ENCODE data around the gene AEN. TPM values are rescaled to one million over a fixed set of nuclear protein-coding genes. Genes with fewer than 3 reads are reported as not detected.
A peak's percentile ranks its signal among the peaks of the same experiment; 100 is the strongest.

Gene AEN
- total RNA-seq, 4 donors from 2014 or later, result 16.1 to 19.2 (median 17.3) TPM

DNA sequence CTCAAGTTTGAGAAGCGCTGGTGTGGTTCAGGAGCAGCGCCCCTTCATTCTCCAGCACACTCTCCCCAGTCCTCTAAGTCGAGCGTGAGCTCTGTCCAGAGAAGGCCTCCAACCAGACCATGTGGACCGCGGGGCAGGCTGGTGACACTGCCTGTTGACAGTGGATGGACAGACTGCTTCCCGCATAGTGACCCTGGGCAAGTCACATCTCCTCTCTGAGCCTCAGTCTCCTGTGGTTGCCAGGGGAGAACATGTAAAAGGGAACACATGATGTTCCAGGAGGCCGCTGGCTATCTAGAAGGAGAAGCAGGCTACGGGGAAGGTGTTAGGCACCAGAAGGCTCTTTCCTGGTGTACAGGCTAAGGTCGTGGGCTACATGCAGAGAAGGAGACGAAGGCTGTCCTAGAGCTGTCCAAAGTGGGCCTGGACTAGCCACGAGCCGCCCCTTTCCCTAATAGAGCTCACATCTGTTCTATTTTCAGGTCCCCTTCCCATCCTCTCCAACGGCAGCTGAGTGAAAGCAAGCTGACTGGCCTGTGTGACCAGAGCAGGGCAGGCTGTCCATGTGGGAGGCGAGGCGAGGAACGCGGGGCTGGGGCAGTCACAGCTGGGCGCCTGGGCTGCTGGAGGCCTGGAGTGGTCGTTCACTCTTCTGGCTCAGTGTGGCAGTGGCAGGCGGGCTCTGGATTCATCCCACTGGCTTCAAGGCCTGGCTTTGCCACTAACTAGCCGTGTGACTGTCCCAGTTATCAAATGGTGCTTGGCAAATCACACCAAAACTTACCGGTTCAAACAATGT is 28.8 kb downstream of the AEN start:
- Histone ChIP-seq H3K4me1 (no peaks in the 10 kb centered on the region), H3K4me3 (no peak overlapping the region), H3K36me3 (no peaks in the 10 kb centered on the region), H3K27me3 (no peaks in the 10 kb centered on the region), H3K27ac (peak overlapping the region; percentile 15 to 76 (median 56)), H3K9me3 (no peaks in the 10 kb centered on the region)
- no peak for TF ChIP-seq POLR2A (IDR thresholded peaks at IDR 0.05)
- TF ChIP-seq, protein P1, sequence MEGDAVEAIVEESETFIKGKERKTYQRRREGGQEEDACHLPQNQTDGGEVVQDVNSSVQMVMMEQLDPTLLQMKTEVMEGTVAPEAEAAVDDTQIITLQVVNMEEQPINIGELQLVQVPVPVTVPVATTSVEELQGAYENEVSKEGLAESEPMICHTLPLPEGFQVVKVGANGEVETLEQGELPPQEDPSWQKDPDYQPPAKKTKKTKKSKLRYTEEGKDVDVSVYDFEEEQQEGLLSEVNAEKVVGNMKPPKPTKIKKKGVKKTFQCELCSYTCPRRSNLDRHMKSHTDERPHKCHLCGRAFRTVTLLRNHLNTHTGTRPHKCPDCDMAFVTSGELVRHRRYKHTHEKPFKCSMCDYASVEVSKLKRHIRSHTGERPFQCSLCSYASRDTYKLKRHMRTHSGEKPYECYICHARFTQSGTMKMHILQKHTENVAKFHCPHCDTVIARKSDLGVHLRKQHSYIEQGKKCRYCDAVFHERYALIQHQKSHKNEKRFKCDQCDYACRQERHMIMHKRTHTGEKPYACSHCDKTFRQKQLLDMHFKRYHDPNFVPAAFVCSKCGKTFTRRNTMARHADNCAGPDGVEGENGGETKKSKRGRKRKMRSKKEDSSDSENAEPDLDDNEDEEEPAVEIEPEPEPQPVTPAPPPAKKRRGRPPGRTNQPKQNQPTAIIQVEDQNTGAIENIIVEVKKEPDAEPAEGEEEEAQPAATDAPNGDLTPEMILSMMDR (IDR thresholded peaks at IDR 0.05 in 4 of 5, conservative IDR thresholded peaks at IDR 0.05 in 1 of 5), result no peak
- intact Hi-C loops (cut with DNase I; ENCODE audit: low total_unique reads), result no loop called here
- ATAC-seq, result no peak
- DNase-seq, result no peak
- in situ Hi-C loops (cut with MboI; ENCODE audit: low sequenced_read_pairs in 4 of 4), result loop anchor here in 2 of 4 donors (25.0 kb wide), 1 partner anchor 187 kb away; no protein-coding TSS in a partner anchor

DNA sequence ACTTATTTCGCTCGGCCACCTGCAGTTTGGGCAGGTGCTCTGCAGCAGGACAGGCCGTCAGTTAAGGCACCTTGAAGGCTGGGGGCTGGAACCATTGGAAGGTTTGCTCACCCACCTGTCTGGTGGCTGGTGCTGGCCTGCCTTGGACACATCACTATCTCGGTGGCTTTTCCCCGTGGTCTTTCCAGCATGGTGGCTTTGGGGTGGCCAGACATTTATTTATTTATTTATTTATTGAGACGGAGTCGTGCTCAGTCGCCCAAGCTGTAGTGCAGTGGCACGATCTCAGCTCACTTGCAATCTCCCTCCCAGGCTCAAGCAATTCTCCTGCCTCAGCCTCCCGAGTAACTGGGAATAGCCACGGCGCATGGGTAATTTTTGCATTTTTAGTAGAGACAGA is 29.4 kb downstream of the AEN start:
- intact Hi-C loops (cut with DNase I; ENCODE audit: low total_unique reads) (no loop called here), in situ Hi-C loops (cut with MboI; ENCODE audit: low sequenced_read_pairs in 4 of 4) (loop anchor here in 2 of 4 donors (25.0 kb wide), 1 partner anchor 187 kb away; no protein-coding TSS in a partner anchor)
- Histone ChIP-seq H3K4me1 (no peaks in the 10 kb centered on the region), H3K27me3 (no peaks in the 10 kb centered on the region), H3K27ac (no peak overlapping the region), H3K36me3 (no peaks in the 10 kb centered on the region), H3K4me3 (no peak overlapping the region), H3K9me3 (no peaks in the 10 kb centered on the region)
- DNase-seq, result no peak
- ATAC-seq, result no peak
- TF ChIP-seq, protein P1 (IDR thresholded peaks at IDR 0.05 in 4 of 5, conservative IDR thresholded peaks at IDR 0.05 in 1 of 5), result no peak
- TF ChIP-seq POLR2A (IDR thresholded peaks at IDR 0.05), result no peak

DNA sequence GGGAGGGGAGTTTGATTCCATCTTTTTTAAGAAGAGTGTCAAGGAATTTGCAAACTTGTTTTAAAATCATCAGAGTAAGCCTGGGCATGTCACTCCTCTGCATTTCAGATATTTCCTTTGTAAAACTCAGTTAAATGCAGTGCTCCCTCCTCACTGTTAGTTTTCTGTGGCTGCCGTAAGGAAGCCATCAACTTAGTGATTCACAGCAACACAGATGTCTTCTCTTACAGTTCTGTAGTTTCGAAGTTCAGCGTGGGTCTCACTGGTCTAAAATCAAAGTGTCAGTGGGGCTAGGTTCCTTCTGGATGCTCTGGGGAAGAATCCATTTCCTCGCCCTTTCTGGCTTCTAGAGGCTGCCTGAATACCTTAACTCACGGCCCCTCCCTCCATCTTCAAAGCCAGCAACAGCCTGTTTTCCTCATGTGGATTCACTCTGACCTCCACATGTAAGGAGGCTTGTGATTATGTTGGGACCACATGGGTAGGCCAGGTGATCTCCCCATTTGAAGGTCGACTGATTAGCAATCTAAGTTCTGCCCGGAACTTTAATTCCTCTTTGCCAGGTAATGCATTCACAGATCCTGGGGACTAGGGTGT is 30.1 kb downstream of the AEN start:
- H3K36me3 ChIP-seq, result no peaks in the 10 kb centered on the region
- no peaks in the 10 kb centered on the region for H3K4me1 ChIP-seq
- DNase-seq, result no peak
- no peak overlapping the region for H3K27ac ChIP-seq
- intact Hi-C loops (cut with DNase I; ENCODE audit: low total_unique reads) (no loop called here), in situ Hi-C loops (cut with MboI; ENCODE audit: low sequenced_read_pairs in 4 of 4) (loop anchor here in 2 of 4 donors (25.0 kb wide), 1 partner anchor 186 kb away; no protein-coding TSS in a partner anchor)
- TF ChIP-seq, protein P1 (IDR thresholded peaks at IDR 0.05 in 4 of 5, conservative IDR thresholded peaks at IDR 0.05 in 1 of 5), result no peak
- no peak for TF ChIP-seq POLR2A (IDR thresholded peaks at IDR 0.05)
- H3K4me3 ChIP-seq, result no peak overlapping the region
- no peaks in the 10 kb centered on the region for H3K9me3 ChIP-seq
- H3K27me3 ChIP-seq, result no peaks in the 10 kb centered on the region
- ATAC-seq, result no peak

DNA sequence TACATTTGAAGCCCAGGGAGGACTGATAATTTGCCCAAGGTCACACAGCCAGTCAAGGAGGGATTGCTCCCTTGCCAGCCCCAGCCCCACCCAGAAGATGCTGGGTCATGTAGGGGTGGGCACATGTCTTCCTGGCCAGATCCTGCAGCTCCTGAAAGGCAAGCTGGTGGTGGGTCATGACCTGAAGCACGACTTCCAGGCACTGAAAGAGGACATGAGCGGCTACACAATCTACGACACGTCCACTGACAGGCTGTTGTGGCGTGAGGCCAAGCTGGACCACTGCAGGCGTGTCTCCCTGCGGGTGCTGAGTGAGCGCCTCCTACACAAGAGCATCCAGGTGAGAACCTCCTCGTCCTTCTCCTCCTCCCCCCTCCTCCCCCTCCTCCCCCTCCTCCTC is 30.8 kb downstream of the AEN start:
- in situ Hi-C loops (cut with MboI; ENCODE audit: low sequenced_read_pairs in 4 of 4) (loop anchor here in 2 of 4 donors (25.0 kb wide), 1 partner anchor 185 kb away; no protein-coding TSS in a partner anchor), intact Hi-C loops (cut with DNase I; ENCODE audit: low total_unique reads) (no loop called here)
- Histone ChIP-seq H3K9me3 (no peaks in the 10 kb centered on the region), H3K27ac (no peak overlapping the region), H3K36me3 (no peaks in the 10 kb centered on the region), H3K4me1 (no peaks in the 10 kb centered on the region), H3K4me3 (no peak overlapping the region), H3K27me3 (no peaks in the 10 kb centered on the region)
- no peak for TF ChIP-seq POLR2A (IDR thresholded peaks at IDR 0.05)
- TF ChIP-seq, protein P1 (IDR thresholded peaks at IDR 0.05 in 4 of 5, conservative IDR thresholded peaks at IDR 0.05 in 1 of 5), result no peak
- no peak for ATAC-seq
- no peak for DNase-seq

All from gastrocnemius medialis (tissue), 4 donors.